Measurements from ENCODE around the gene CCDC9B.

CCDC9B gene

DNA sequence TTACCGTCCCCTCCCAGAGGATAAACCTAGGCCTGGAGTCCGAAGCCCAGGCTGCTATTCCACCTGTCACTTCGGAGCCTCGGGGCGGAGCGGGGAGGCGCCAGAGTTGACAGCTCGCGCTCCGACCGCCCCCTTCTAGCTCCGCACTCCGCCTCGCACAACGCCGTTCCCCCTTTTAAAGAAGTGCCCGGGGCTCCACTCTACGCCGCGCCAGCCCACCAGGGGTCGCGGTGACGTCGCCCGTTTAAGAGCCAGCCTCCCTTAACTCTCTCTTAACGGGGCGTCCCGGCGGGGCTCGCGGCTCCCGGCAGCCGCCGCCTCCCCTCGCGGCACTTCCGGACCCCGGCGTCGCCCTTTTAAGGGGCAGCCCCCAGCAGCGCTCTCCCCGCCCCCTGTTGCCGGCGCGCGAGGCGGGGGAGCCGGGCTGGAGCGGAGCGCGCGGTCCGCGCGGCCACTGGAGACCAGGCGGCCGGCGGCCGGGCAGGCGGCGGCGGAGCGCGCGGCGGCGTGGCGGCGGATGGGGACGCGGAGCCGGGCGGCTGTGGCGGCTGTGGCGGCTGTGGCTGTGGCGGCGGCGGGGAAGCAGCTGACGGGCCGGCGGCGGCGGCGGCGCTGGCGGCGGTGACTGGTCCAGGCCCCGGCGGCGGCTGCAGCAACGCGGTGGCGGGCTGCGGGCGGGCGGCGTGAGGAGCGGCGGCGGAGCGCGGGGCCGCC, 17.3 kb downstream of the CCDC9B start, which contains the start of gene INAFM2:
TSS of gene INAFM2 (plus strand) at position 454 of the 714 bp plus-strand sequence. CDS start 364 bp downstream, outside the sequence.
- peak within 1 kb of the TSS; percentile 58 for H3K4me3 ChIP-seq (ENCODE audit: low read length)
- TF ChIP-seq, protein P1, sequence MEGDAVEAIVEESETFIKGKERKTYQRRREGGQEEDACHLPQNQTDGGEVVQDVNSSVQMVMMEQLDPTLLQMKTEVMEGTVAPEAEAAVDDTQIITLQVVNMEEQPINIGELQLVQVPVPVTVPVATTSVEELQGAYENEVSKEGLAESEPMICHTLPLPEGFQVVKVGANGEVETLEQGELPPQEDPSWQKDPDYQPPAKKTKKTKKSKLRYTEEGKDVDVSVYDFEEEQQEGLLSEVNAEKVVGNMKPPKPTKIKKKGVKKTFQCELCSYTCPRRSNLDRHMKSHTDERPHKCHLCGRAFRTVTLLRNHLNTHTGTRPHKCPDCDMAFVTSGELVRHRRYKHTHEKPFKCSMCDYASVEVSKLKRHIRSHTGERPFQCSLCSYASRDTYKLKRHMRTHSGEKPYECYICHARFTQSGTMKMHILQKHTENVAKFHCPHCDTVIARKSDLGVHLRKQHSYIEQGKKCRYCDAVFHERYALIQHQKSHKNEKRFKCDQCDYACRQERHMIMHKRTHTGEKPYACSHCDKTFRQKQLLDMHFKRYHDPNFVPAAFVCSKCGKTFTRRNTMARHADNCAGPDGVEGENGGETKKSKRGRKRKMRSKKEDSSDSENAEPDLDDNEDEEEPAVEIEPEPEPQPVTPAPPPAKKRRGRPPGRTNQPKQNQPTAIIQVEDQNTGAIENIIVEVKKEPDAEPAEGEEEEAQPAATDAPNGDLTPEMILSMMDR (conservative IDR thresholded peaks at IDR 0.05; ENCODE audit: low read depth, low read length) = peak; percentile 62
- DNase-seq (ENCODE audit: low read depth) = peak; percentile 83

DNA sequence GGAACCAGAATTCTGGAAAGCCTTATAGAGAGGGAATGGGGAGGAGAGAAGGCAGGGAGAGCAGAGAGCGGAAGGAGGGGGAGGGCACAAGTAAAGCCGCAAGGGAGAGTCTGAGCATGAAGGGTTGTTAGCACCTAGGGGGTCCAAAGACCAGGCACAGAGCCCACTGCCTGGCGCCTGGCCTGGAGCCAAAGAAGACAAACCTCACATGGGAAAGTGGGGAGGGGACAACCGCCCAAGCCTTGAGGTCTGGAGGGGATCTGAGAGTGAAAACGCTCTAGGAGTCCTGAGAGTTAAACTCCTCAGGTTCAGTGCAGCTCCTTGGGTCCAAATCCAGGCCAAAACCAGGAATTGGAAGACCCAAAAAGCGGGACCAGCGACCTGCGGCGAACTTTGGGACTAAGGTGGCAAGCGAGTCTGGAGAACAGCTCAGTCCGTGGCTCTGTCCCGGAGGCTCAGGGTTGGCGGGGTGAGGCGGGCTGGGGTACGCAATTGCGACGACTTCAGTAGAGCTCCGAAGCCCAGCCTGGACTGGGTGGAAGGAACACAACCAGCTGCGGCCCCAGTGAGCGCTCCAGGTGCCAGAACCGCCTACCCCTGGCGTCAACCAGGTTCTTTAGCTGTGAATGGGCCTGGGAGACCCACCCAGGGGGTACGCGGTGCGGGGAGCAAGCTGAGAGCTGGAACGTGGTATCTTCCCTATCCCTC, 18.1 kb downstream of the CCDC9B start:
- H3K4me3 ChIP-seq (ENCODE audit: low read length) = peak overlapping the region; percentile 29
- TF ChIP-seq, protein P1 (conservative IDR thresholded peaks at IDR 0.05; ENCODE audit: low read depth, low read length) = no peak
- DNase-seq (ENCODE audit: low read depth) = no peak

DNA sequence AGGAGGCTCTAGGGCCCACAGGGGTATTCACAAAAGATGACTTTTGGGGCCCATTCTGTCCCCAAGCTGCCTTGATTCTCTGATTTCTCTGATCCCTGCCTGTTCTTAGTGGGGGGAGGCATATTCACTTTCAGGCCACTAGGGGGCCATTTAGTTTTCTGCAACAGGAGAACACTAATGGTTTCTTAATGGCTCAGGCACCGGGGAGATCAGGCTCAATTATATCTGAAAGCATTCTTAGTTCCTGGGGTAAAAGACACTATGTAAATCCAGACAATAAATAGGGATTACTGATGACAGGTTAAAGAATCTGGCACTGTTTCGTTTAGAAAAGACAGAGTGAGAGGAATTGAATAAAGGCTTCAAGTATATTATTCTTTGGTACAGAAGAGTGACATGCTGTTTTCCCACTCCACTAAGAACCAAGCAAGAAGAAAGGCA, 19.8 kb downstream of the CCDC9B start:
- no peak overlapping the region for H3K4me3 ChIP-seq (ENCODE audit: low read length)
- DNase-seq (ENCODE audit: low read depth) = no peak
- TF ChIP-seq, protein P1 (conservative IDR thresholded peaks at IDR 0.05; ENCODE audit: low read depth, low read length) = peak; percentile 90

DNA sequence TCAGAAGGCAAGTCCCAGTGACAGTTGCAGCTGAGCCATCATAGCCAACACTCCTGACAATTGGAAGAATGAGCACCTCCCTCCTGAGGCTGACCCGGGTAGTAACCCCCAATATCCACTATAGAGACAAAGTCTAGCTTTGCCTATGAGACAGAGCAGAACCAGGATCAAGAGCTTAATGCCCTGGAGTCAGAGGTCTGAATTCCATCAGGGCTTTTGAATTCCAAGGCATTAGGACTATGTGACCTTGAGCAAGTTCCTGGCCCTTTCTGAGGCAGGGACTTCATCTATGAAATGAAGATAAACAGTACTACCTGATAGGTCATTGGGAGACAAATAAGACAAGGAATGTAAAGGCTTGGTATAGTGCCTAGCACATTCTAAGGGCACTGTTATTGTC, 20.3 kb downstream of the CCDC9B start:
- DNase-seq (ENCODE audit: low read depth) = no peak
- TF ChIP-seq, protein P1 (conservative IDR thresholded peaks at IDR 0.05; ENCODE audit: low read depth, low read length) = no peak
- no peak overlapping the region for H3K4me3 ChIP-seq (ENCODE audit: low read length)

DNA sequence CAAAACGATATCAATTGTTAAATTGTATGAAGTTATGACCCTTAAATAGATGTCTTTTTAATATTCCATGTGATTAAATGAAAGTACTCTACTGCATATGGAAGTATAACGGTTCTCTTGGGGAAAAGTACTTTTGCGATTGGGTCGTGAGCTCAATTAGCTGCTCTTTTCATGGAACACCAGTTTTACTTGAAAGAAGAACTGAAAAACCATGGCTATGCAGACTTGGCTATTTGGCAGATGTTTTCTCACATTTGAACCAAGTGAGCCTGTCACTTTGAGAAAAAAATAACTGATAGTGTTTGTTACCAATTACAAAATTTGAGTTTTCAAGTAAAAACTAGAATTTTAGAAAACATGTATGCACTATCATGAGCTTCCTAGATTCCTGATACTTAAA, 23.2 kb downstream of the CCDC9B start:
- no peak for DNase-seq (ENCODE audit: low read depth)
- TF ChIP-seq, protein P1 (conservative IDR thresholded peaks at IDR 0.05; ENCODE audit: low read depth, low read length) = no peak
- no peak overlapping the region for H3K4me3 ChIP-seq (ENCODE audit: low read length)

DNA sequence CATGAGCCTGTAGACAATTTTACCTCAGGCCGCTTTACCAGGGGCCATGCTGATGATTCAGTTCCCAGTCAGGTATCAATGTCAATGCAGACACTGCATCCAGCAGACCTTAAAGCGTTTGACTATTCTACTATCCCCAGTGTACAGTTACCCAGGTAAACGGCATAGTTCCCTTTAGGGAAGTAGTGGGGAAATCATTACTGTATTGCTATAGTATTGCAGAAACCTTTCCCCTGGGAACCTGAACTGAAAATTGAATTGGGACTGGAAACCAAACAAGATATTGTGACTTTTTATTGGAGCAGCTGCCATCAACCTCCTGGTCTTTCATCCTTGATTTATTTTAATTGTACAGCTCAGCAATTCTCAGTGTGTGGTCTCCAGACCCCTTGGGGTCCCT, 23.8 kb downstream of the CCDC9B start:
- no peak overlapping the region for H3K4me3 ChIP-seq (ENCODE audit: low read length)
- DNase-seq (ENCODE audit: low read depth) = no peak
- TF ChIP-seq, protein P1 (conservative IDR thresholded peaks at IDR 0.05; ENCODE audit: low read depth, low read length) = no peak
